Measurements from ENCODE around the gene ALDH1L1. TPM values are rescaled to one million over a fixed set of nuclear protein-coding genes. Genes with fewer than 3 reads are reported as not detected.

The ALDH1L1 gene
- total and polyA plus RNA-seq, 9 of the 15 experiments (the other 6 are each of a cell fraction or from before 2014, with no cell fraction given): 0.06 to 1.9 (median 0.57) TPM; not detected in 1

DNA sequence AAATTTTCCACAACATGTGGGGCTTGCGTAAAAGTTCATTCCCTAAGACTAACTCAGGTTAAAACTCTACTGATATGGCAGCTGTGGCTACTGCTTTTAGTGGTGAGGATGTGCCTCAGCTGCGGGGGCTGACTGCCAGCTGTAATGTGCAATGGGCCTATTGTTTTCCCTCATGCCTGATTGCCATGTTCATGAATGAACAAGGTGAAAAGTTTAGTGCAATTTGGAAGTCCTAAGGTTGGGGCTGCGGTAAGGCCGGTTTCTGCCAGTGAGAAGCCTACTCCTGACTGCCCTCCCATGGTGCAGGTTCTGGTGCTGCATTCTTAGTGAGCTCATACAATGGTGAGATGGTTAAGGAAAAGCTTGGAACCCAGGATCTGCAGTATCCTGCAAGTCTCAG is 10.9 kb upstream of the ALDH1L1 start:
- DNase-seq (ENCODE audit: extremely low read depth in 1 of 4, low spot score in 3 of 4): no peak
- in situ Hi-C loops (cut with MboI) (no loop called here), intact Hi-C loops (cut with micrococcal nuclease) (no loop called here)
- H3K27me3 ChIP-seq (ENCODE audit: control insufficient read depth in 2 of 2, insufficient read depth in 2 of 2, low read length in 2 of 2): peaks cover 0 to 8% of the 10 kb centered on the region in 2 experiments; a peak in 1 of 5 replicates
- POLR2A ChIA-PET: interaction anchor here (0.7 kb wide), 1 partner anchor 22 kb away, joined by 3 read pairs; no protein-coding TSS in a partner anchor
- no peak for TF ChIP-seq TAL1 (IDR thresholded peaks at IDR 0.05)
- TF ChIP-seq, protein P1, sequence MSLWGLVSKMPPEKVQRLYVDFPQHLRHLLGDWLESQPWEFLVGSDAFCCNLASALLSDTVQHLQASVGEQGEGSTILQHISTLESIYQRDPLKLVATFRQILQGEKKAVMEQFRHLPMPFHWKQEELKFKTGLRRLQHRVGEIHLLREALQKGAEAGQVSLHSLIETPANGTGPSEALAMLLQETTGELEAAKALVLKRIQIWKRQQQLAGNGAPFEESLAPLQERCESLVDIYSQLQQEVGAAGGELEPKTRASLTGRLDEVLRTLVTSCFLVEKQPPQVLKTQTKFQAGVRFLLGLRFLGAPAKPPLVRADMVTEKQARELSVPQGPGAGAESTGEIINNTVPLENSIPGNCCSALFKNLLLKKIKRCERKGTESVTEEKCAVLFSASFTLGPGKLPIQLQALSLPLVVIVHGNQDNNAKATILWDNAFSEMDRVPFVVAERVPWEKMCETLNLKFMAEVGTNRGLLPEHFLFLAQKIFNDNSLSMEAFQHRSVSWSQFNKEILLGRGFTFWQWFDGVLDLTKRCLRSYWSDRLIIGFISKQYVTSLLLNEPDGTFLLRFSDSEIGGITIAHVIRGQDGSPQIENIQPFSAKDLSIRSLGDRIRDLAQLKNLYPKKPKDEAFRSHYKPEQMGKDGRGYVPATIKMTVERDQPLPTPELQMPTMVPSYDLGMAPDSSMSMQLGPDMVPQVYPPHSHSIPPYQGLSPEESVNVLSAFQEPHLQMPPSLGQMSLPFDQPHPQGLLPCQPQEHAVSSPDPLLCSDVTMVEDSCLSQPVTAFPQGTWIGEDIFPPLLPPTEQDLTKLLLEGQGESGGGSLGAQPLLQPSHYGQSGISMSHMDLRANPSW (CRISPR knock-in tag; IDR thresholded peaks at IDR 0.05): no peak
- no peak overlapping the region for H3K9ac ChIP-seq (ENCODE audit: insufficient read depth in 1 of 2, low read depth in 2 of 2, low read length in 2 of 2)
- H3K9me3 ChIP-seq (replicated peaks; ENCODE audit: control insufficient read depth, insufficient read depth, low read depth, low read length): no peaks in the 10 kb centered on the region
- CTCF ChIA-PET (ENCODE audit: low intra/inter-chr PET ratio): interaction anchor here (0.6 kb wide), 1 partner anchor 57 kb away, joined by 4 read pairs; no protein-coding TSS in a partner anchor
- no peaks in the 10 kb centered on the region for H3K79me2 ChIP-seq (ENCODE audit: control insufficient read depth, insufficient read depth, low read length)
- WGBS (ENCODE audit: insufficient coverage, low coverage, missing lambda C conversion rate): 3% methylated on average over 3 of the region's 4 CpGs
- H3K4me1 ChIP-seq (replicated peaks in 1 of 2; ENCODE audit: control insufficient read depth in 2 of 2, insufficient read depth in 2 of 2, low read length in 2 of 2): no peaks in the 10 kb centered on the region
- H3K27ac ChIP-seq (ENCODE audit: extremely low read depth, low read depth, low read length): no peak overlapping the region
- no peak overlapping the region for H3K4me2 ChIP-seq (ENCODE audit: insufficient read depth, low read length)
- no peaks in the 10 kb centered on the region for H3K9me1 ChIP-seq (ENCODE audit: control insufficient read depth, insufficient read depth, low read length)
- H2AFZ ChIP-seq (ENCODE audit: low read depth, low read length): no peak overlapping the region
- H3K4me3 ChIP-seq: no peak overlapping the region
- no TSS peak for BruUV-seq (replicated peaks)
- no peak for FAIRE-seq
- ATAC-seq: no peak
- H4K20me1 ChIP-seq (replicated peaks; ENCODE audit: control insufficient read depth, insufficient read depth, low read length): no peaks in the 10 kb centered on the region
- H3K36me3 ChIP-seq (ENCODE audit: control insufficient read depth, insufficient read depth, low read length): no peaks in the 10 kb centered on the region

GRCh38 chr3:126187920-126188319 is 7.5 kb upstream of the ALDH1L1 start:
- Histone ChIP-seq H3K9ac (ENCODE audit: insufficient read depth in 1 of 2, low read depth in 2 of 2, low read length in 2 of 2) (no peak overlapping the region), H3K27me3 (ENCODE audit: control insufficient read depth in 2 of 2, insufficient read depth in 2 of 2, low read length in 2 of 2) (peaks cover 0 to 9% of the 10 kb centered on the region in 2 experiments; a peak in 1 of 5 replicates), H4K20me1 (replicated peaks; ENCODE audit: control insufficient read depth, insufficient read depth, low read length) (no peaks in the 10 kb centered on the region), H3K79me2 (ENCODE audit: control insufficient read depth, insufficient read depth, low read length) (no peaks in the 10 kb centered on the region), H3K4me1 (replicated peaks in 1 of 2; ENCODE audit: control insufficient read depth in 2 of 2, insufficient read depth in 2 of 2, low read length in 2 of 2) (no peaks in the 10 kb centered on the region), H2AFZ (ENCODE audit: low read depth, low read length) (no peak overlapping the region), H3K4me3 (no peak overlapping the region), H3K9me3 (replicated peaks; ENCODE audit: control insufficient read depth, insufficient read depth, low read depth, low read length) (no peaks in the 10 kb centered on the region), H3K36me3 (ENCODE audit: control insufficient read depth, insufficient read depth, low read length) (no peaks in the 10 kb centered on the region), H3K4me2 (ENCODE audit: insufficient read depth, low read length) (no peak overlapping the region), H3K27ac (ENCODE audit: extremely low read depth, low read depth, low read length) (no peak overlapping the region), H3K9me1 (ENCODE audit: control insufficient read depth, insufficient read depth, low read length) (no peaks in the 10 kb centered on the region)
- FAIRE-seq: no peak
- TF ChIP-seq CEBPB (tag; IDR thresholded peaks at IDR 0.05): no peak
- 6% methylated on average over 2 of the region's 4 CpGs for whole genome bisulfite sequencing (ENCODE audit: insufficient coverage, low coverage, missing lambda C conversion rate)
- in situ Hi-C loops (cut with MboI): no loop called here
- ATAC-seq: no peak
- ChIA-PET CTCF (ENCODE audit: low intra/inter-chr PET ratio) (no interaction called here), POLR2A (interaction anchor here (1.3 kb wide), 1 partner anchor 9 kb away, joined by 4 read pairs; no protein-coding TSS in a partner anchor)
- BruUV-seq (replicated peaks): no TSS peak
- intact Hi-C loops (cut with micrococcal nuclease): no loop called here
- no peak for DNase-seq (ENCODE audit: extremely low read depth in 1 of 4, low spot score in 3 of 4)
